GM12875 (cell line): ENCODE data around the gene MBD4.
A peak's percentile ranks its signal among the peaks of the same experiment; 100 is the strongest.

Experiments used
- H3K4me3 ChIP-seq: one replicate; pipeline ENCODE4 v1.5.1; 2011; ENCODE audit warnings: low read depth, low read length, control low read depth
- TF ChIP-seq, protein P1 (sequence below): IDR thresholded peaks from 2 replicates; pipeline ENCODE4 v1.5.1; 2011; ENCODE audit warnings: low read depth, mild to moderate bottlenecking, control low read depth, inconsistent platforms, low read length, moderate library complexity, borderline replicate concordance; ENCODE audit not compliant: insufficient read depth

MBD4 gene

DNA sequence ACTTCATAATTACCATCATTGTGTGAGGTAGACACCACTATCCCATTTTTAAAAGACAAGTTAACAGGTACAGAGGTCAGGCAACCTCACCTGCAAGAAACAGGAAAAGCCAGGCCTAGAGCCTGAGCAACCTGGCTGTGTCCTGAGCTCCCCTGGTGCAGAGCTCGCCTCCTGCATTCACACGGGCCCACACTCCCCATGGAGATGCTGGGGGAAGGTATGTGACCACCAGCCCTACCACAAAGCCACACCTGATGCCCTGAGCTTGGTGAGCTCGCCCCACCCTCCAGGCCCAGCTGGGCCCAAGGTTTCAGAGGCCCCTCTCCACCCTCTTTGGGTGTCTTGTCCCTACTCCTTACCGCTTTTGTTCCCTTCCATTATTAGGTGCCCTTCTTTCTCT lies 10.1 kb downstream of the MBD4 start:
- H3K4me3 ChIP-seq = no peak overlapping the region

DNA sequence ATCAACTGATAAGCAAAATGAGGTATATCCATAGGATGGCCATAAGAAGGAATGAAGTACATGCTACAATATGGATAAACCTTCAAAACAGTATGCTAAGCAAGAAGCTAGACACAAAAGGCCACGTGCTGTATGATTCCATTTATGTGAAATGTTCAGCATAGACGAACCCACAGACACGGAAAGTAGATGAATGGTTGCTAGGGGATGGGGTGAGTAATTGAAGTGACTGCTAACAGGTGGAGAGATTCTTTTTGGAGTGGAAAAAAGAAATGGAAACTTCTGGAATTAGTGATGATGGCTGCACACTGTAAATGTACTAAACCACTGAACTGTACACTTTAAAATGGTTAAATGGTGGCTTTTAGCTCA lies 10.7 kb downstream of the MBD4 start:
- TF ChIP-seq, protein P1, sequence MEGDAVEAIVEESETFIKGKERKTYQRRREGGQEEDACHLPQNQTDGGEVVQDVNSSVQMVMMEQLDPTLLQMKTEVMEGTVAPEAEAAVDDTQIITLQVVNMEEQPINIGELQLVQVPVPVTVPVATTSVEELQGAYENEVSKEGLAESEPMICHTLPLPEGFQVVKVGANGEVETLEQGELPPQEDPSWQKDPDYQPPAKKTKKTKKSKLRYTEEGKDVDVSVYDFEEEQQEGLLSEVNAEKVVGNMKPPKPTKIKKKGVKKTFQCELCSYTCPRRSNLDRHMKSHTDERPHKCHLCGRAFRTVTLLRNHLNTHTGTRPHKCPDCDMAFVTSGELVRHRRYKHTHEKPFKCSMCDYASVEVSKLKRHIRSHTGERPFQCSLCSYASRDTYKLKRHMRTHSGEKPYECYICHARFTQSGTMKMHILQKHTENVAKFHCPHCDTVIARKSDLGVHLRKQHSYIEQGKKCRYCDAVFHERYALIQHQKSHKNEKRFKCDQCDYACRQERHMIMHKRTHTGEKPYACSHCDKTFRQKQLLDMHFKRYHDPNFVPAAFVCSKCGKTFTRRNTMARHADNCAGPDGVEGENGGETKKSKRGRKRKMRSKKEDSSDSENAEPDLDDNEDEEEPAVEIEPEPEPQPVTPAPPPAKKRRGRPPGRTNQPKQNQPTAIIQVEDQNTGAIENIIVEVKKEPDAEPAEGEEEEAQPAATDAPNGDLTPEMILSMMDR = no peak
- H3K4me3 ChIP-seq = no peak overlapping the region

More for the DNA sequence above, 10.1 kb downstream of the MBD4 start:
- TF ChIP-seq, protein P1 = no peak

- peak within 1 kb of the TSS; percentile 18 for H3K4me3 ChIP-seq
Measured at GRCh38 chr3:129428376-129429079, 11.2 kb downstream of the MBD4 start, which contains the start of gene EFCAB12. Gene EFCAB12 (minus strand): TSS chr3:129428636. CDS start chr3:129428488, 148 bp downstream.

DNA sequence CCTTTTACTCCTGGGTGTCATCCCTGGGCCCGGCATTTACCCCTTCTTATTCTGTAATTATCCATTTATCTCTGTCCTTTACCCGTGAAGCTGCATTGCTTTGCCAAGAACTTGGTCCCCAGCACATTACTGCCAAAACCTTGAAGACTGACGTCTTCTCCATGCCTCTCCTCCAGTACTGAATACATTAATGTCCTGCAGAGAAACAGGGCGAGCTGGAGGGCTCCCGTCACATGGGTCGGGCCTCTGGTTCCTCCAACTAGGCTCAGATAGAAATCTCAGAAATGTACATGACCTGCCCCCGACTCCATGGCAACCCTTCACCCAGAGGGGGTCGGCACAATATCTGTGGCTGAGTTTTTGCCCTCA lies 11.8 kb downstream of the MBD4 start:
- TF ChIP-seq, protein P1 = no peak
- H3K4me3 ChIP-seq = peak overlapping the region; percentile 18

More at GRCh38 chr3:129428376-129429079, 11.2 kb downstream of the MBD4 start, which contains the start of gene EFCAB12:
- TF ChIP-seq, protein P1 = no peak

DNA sequence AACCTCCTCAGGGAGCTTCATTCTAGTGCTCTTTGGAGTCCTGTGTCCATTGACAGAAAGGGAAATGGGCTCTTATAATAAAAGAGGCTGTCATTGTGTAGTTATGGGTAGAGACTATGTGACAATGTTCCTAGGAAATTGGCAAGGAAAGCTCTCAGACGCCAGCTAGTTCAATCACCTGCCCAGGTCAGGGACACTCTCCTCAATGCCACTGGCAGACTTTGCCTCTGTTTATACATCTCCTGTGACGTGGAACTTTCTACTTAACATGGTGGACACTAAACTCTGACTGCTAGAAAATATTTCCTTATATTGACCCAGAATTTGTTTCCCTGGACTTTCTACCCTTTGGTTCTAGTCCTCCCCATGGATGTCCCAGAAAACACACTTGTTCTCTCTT lies 14.1 kb downstream of the MBD4 start:
- H3K4me3 ChIP-seq = no peak overlapping the region
- TF ChIP-seq, protein P1 = no peak

DNA sequence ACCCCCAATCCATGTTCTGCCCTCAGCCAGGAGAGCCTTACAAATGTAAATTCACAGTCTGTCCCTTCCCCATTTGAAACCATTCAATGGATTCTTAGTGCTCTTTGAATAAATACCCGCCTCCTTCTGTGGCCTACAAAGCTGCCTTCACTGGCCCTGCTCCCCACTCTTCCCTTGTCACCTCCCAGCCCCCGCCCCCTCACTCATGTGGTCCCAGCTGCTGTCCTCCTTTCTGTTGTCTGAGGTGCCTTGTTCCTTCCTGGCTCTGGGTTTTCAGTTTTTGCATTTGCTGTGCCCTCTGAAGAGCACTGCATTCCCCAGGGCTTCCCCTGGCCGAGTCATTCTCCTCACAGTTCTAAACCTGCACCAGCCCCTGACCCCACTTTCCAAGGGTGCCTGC lies 14.5 kb downstream of the MBD4 start:
- TF ChIP-seq, protein P1 = no peak
- no peak overlapping the region for H3K4me3 ChIP-seq

- H3K4me3 ChIP-seq = no peak overlapping the region
Measured at GRCh38 chr3:129424185-129424841, 15.4 kb downstream of the MBD4 start.

More at GRCh38 chr3:129424185-129424841, 15.4 kb downstream of the MBD4 start:
- TF ChIP-seq, protein P1 = no peak
